HepG2 (cell line): Measurements from ENCODE around the gene RABL6. TPM values are rescaled to one million over a fixed set of nuclear protein-coding genes. Genes with fewer than 3 reads are reported as not detected.
A peak's percentile ranks its signal among the peaks of the same experiment; 100 is the strongest.

Experiments used
- CTCF ChIP-seq: sonication (generic); formaldehyde crosslinking; IDR thresholded peaks from 2 replicates; pipeline ENCODE4 v1.5.0; 2020; ENCODE audit warnings: mild to moderate bottlenecking, missing genetic modification reagents, moderate library complexity
- DNMT3B ChIP-seq: conservative IDR thresholded peaks from 2 replicates; pipeline ENCODE4 v1.6.1; 2016; ENCODE audit warnings: missing biosample characterization, control low read depth
- EP300 ChIP-seq, 3 experiments: sonication (generic) in 1 of 3; formaldehyde crosslinking in 1 of 3; IDR thresholded peaks; 2 replicates each; pipeline versions ENCODE4 v1.5.1 to v1.6.1; 2011 to 2020; ENCODE audit warnings: low read depth in 2 of 3, low read length in 2 of 3, borderline replicate concordance in 1 of 3, improper control_type of control experiment in 1 of 3, mild to moderate bottlenecking in 1 of 3, missing genetic modification reagents in 1 of 3, moderate library complexity in 1 of 3
- ETV6 ChIP-seq: sonication (generic); formaldehyde crosslinking; conservative IDR thresholded peaks from 2 replicates; pipeline ENCODE4 v1.4.0; 2020; ENCODE audit warnings: missing genetic modification reagents
- FOXA1 ChIP-seq, 2 experiments: fragments of 450-650 bp in 1 of 2; sonication (generic) in 1 of 2; formaldehyde crosslinking in 1 of 2; IDR thresholded peaks; 2 replicates each; pipeline versions ENCODE4 v1.4.0 to v1.6.1; 2016 to 2020; ENCODE audit warnings: missing genetic modification reagents in 1 of 2
- MAF1 ChIP-seq: sonication (generic); formaldehyde crosslinking; IDR thresholded peaks from 2 replicates; pipeline ENCODE4 v1.5.0; 2020; ENCODE audit warnings: missing genetic modification reagents, borderline replicate concordance
- MAZ ChIP-seq, 2 experiments: sonication (generic) in 1 of 2; formaldehyde crosslinking in 1 of 2; IDR thresholded peaks; 2 replicates each; pipeline versions ENCODE4 v1.5.0 to v1.6.1; 2012 to 2020; ENCODE audit warnings: low read depth in 2 of 2, mild to moderate bottlenecking in 2 of 2, borderline replicate concordance in 1 of 2, improper control_type of control experiment in 1 of 2, low read length in 1 of 2, missing genetic modification reagents in 1 of 2, moderate library complexity in 1 of 2
- MXD3 ChIP-seq: IDR thresholded peaks from 2 replicates; pipeline ENCODE4 v1.6.1; 2016; ENCODE audit warnings: mild to moderate bottlenecking, missing biosample characterization, missing genetic modification reagents
- TARDBP ChIP-seq: sonication (generic); formaldehyde crosslinking; IDR thresholded peaks from 2 replicates; pipeline ENCODE4 v1.8.0; 2022; ENCODE audit warnings: mild to moderate bottlenecking, missing genetic modification reagents
- TBX2 ChIP-seq: sonication (generic); formaldehyde crosslinking; IDR thresholded peaks from 2 replicates; pipeline ENCODE4 v1.5.0; 2020; ENCODE audit warnings: missing genetic modification reagents, mild to moderate bottlenecking, borderline replicate concordance
- TMF1 ChIP-seq: sonication (generic); formaldehyde crosslinking; IDR thresholded peaks from 2 replicates; pipeline ENCODE4 v1.8.1; 2022; ENCODE audit warnings: low read depth, missing genetic modification reagents
- TP53 ChIP-seq: sonication (generic); formaldehyde crosslinking; conservative IDR thresholded peaks from 2 replicates; pipeline ENCODE4 v1.4.0; 2020; ENCODE audit warnings: missing genetic modification reagents
- ZBTB8A ChIP-seq: sonication (generic); formaldehyde crosslinking; IDR thresholded peaks from 2 replicates; pipeline ENCODE4 v1.4.0; 2020; ENCODE audit warnings: mild to moderate bottlenecking, low read depth, missing genetic modification reagents, borderline replicate concordance
- ZNF138 ChIP-seq: sonication (generic); formaldehyde crosslinking; IDR thresholded peaks from 2 replicates; pipeline ENCODE4 v1.5.0; 2020; ENCODE audit warnings: mild to moderate bottlenecking, low read depth, missing genetic modification reagents
- ZNF446 ChIP-seq: sonication (generic); formaldehyde crosslinking; IDR thresholded peaks from 2 replicates; pipeline ENCODE4 v1.5.0; 2020; ENCODE audit warnings: mild to moderate bottlenecking, missing genetic modification reagents
- ZNF609 ChIP-seq: sonication (generic); formaldehyde crosslinking; IDR thresholded peaks from 2 replicates; pipeline ENCODE4 v1.4.0; 2020; ENCODE audit warnings: mild to moderate bottlenecking, missing genetic modification reagents, borderline replicate concordance
- ZNF75D ChIP-seq: sonication (generic); formaldehyde crosslinking; IDR thresholded peaks from 2 replicates; pipeline ENCODE4 v1.8.1; 2023; ENCODE audit warnings: missing genetic modification reagents, mild to moderate bottlenecking, borderline replicate concordance
- ZNF766 ChIP-seq: sonication (generic); formaldehyde crosslinking; IDR thresholded peaks from 2 replicates; pipeline ENCODE4 v1.5.0; 2020; ENCODE audit warnings: missing genetic modification reagents, borderline replicate concordance
- polyA plus RNA-seq, 8 experiments: library from polyadenylated mRNA; depleted of rRNA in 3 of 8; stranded (reverse) in 7 of 8; unstranded in 1 of 8; fragments of >200 nt; fragmentation: Illumina TruSeq in 4 of 8; extraction: Trizol in 4 of 8; gene quantifications; 2 replicates each; pipeline versions ENCODE4 v1.2.1 to v1.2.3, GENCODE V29; 2011 to 2016; ENCODE audit warnings: low read depth in 4 of 8, missing spikeins in 1 of 8, mixed read lengths in 1 of 8; ENCODE audit not compliant: insufficient read depth in 1 of 8
- total RNA-seq, 5 experiments: library from RNA; depleted of rRNA; stranded (reverse); fragments of >200 nt; fragmentation: Illumina TruSeq; extraction: Trizol; gene quantifications; 2 replicates each; pipeline ENCODE4 v1.2.3, GENCODE V29; 2016; ENCODE audit warnings: low read depth in 1 of 5

The RABL6 gene
- total and polyA plus RNA-seq, 2 of the 13 experiments (the other 11 are each of a cell fraction or from before 2014, with no cell fraction given): 81.5 to 125 TPM

- TF ChIP-seq MXD3 (CRISPR knock-in tag): peak; percentile 42; the same call in 1 of the 2 replicates
- peak; percentile 36; the same call in 1 of the 2 replicates for TF ChIP-seq TMF1 (CRISPR knock-in tag)
- TF ChIP-seq ZNF138 (CRISPR knock-in tag): no peak
- peak; percentile 18; the same call in 1 of the 2 replicates for TF ChIP-seq CTCF (CRISPR knock-in tag)
- no peak for TF ChIP-seq FOXA1 (IDR thresholded peaks at IDR 0.05)
- peak; percentile 49; the same call in 1 of the 2 replicates for TF ChIP-seq FOXA1 (CRISPR knock-in tag; IDR thresholded peaks at IDR 0.05)
- TF ChIP-seq TP53 (CRISPR knock-in tag): no peak
- TF ChIP-seq MAF1 (CRISPR knock-in tag): peak; percentile 24; the same call in 1 of the 2 replicates
- TF ChIP-seq ZNF75D (CRISPR knock-in tag): no peak
- TF ChIP-seq MAZ (IDR thresholded peaks at IDR 0.05; ENCODE audit: borderline replicate concordance, low read depth, low read length): no peak
- 0 out of 2 replicates have a peak, but pooled peaks have one; percentile 45 for TF ChIP-seq MAZ (CRISPR knock-in tag; IDR thresholded peaks at IDR 0.05; ENCODE audit: low read depth)
- TF ChIP-seq EP300 (IDR thresholded peaks at IDR 0.05; ENCODE audit: low read depth in 2 of 2, low read length in 2 of 2): no peak
- TF ChIP-seq EP300 (CRISPR knock-in tag; IDR thresholded peaks at IDR 0.05; ENCODE audit: borderline replicate concordance): 0 out of 2 replicates have a peak, but pooled peaks have one; percentile 12
- TF ChIP-seq ZBTB8A (CRISPR knock-in tag): no peak
- TF ChIP-seq TARDBP (CRISPR knock-in tag): no peak
- peak; percentile 43; the same call in 1 of the 2 replicates for TF ChIP-seq ZNF609 (CRISPR knock-in tag)
- TF ChIP-seq TBX2 (CRISPR knock-in tag): peak; percentile 57
- 0 out of 2 replicates have a peak, but pooled peaks have one; percentile 26 for TF ChIP-seq ZNF446
- peak; percentile 80; the same call in 1 of the 2 replicates for TF ChIP-seq ZNF766 (CRISPR knock-in tag)
- TF ChIP-seq DNMT3B (CRISPR knock-in tag): no peak
- no peak; the same call in 1 of the 2 replicates for TF ChIP-seq ETV6 (CRISPR knock-in tag)
Measured at GRCh38 chr9:136847826-136848392, 40.2 kb downstream of the RABL6 start (continued).
